Stimulated activated memory B cell treated with anti-CD40 and anti-IgM and Interleukin-4, amounts not matched to agents 10 μg/mL and 1 μg/mL and 100 μg/mL, for 72 hours (primary cell): Measurements from ENCODE around the gene PSORS1C1.
"Not testable (repeated sequence)": the region's sequence is repeated elsewhere in the genome, so short reads cannot be mapped to it uniquely, and the experiment has no call there.

Source experiments
- ATAC-seq: fragments of 150-1000 bp; cut with Tn5 transposase; 2 replicates; pipeline ENCODE4 v1.10.0; 2021
- H3K27ac Mint-ChIP-seq: one replicate; pipeline ENCODE4 v1.8.0; 2022; ENCODE audit warnings: mild to moderate bottlenecking, mixed read lengths
- H3K27me3 Mint-ChIP-seq: one replicate; pipeline ENCODE4 v1.8.0; 2022; ENCODE audit warnings: mixed read lengths
- H3K36me3 Mint-ChIP-seq: one replicate; pipeline ENCODE4 v1.8.0; 2022; ENCODE audit warnings: mixed read lengths
- H3K4me1 Mint-ChIP-seq: one replicate; pipeline ENCODE4 v1.8.0; 2022; ENCODE audit warnings: mixed read lengths
- H3K4me3 Mint-ChIP-seq: one replicate; pipeline ENCODE4 v1.8.0; 2022; ENCODE audit warnings: mild to moderate bottlenecking, moderate library complexity, mixed read lengths
- H3K9me3 Mint-ChIP-seq: one replicate; pipeline ENCODE4 v1.8.0; 2022; ENCODE audit warnings: mixed read lengths

PSORS1C1 gene

GRCh38 chr6:31170600-31170881 lies 55.9 kb downstream of the PSORS1C1 start, which contains the start of gene POU5F1:
TSS of gene POU5F1 (minus strand) at chr6:31170682. CDS start at chr6:31170620, 62 bp downstream.
- Mint-ChIP-seq H3K4me1 (peaks cover 6% of the 10 kb centered on the region), H3K27me3 (no peaks in the 10 kb centered on the region), H3K27ac (no peak within 1 kb of the TSS), H3K4me3 (no peak within 1 kb of the TSS), H3K9me3 (no peaks in the 10 kb centered on the region), H3K36me3 (no peaks in the 10 kb centered on the region)
- no peak for ATAC-seq

DNA sequence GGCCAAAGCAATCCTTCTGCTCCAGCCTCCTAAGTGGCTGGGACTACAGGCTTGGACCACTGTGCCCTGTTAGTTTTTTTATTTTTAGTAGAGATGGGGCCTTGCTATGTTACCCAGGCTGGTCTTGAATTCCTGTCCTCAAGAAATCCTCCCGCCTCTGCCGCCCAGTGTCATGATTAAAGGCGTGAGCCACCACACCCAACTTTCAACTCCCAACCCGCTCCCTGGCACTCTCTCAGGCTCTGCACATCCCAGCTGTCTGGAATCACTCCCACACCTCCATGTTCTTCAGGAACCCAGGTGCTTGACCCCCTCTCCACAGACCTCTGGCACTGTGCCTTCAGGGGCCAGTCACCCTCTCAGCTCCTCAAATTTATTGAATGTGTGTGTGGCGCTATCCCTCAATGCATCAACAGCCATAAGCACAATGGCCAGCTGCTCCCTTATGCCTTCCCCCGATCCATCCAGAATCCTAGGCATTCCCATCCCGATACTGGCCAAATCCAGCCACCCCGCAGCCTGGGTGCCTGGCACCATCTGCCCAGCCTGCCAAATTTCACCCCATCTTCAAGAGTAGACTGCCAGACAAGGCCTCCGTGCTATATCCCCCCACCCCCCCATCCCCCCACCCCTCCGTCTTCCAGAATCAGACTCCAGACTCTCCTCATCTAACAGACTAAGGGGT lies 56.5 kb downstream of the PSORS1C1 start:
- no peak overlapping the region for H3K27ac Mint-ChIP-seq
- H3K4me3 Mint-ChIP-seq: no peak overlapping the region
- ATAC-seq: no peak
- H3K9me3 Mint-ChIP-seq: no peaks in the 10 kb centered on the region
- peaks cover under 1% of the 10 kb centered on the region for H3K4me1 Mint-ChIP-seq
- no peaks in the 10 kb centered on the region for H3K36me3 Mint-ChIP-seq
- no peaks in the 10 kb centered on the region for H3K27me3 Mint-ChIP-seq

- H3K4me3 Mint-ChIP-seq: no peak overlapping the region
- H3K4me1 Mint-ChIP-seq: no peaks in the 10 kb centered on the region
- no peak overlapping the region for H3K27ac Mint-ChIP-seq
- ATAC-seq: no peak
- no peaks in the 10 kb centered on the region for H3K36me3 Mint-ChIP-seq
- no peaks in the 10 kb centered on the region for H3K9me3 Mint-ChIP-seq
- H3K27me3 Mint-ChIP-seq: no peaks in the 10 kb centered on the region
Measured at GRCh38 chr6:31171931-31172905, 57.6 kb downstream of the PSORS1C1 start.

GRCh38 chr6:31172973-31173384 lies 58.4 kb downstream of the PSORS1C1 start:
- peaks cover under 1% of the 10 kb centered on the region for H3K4me1 Mint-ChIP-seq
- no peaks in the 10 kb centered on the region for H3K27me3 Mint-ChIP-seq
- H3K9me3 Mint-ChIP-seq: no peaks in the 10 kb centered on the region
- no peak for ATAC-seq
- H3K27ac Mint-ChIP-seq: no peak overlapping the region
- no peaks in the 10 kb centered on the region for H3K36me3 Mint-ChIP-seq
- H3K4me3 Mint-ChIP-seq: no peak overlapping the region

- no peaks in the 10 kb centered on the region for H3K27me3 Mint-ChIP-seq
- H3K27ac Mint-ChIP-seq: no peak overlapping the region
- no peaks in the 10 kb centered on the region for H3K36me3 Mint-ChIP-seq
- peaks cover 5% of the 10 kb centered on the region for H3K4me1 Mint-ChIP-seq
- no peaks in the 10 kb centered on the region for H3K9me3 Mint-ChIP-seq
- no peak for ATAC-seq
- H3K4me3 Mint-ChIP-seq: no peak overlapping the region
Measured at GRCh38 chr6:31173406-31173805, 58.8 kb downstream of the PSORS1C1 start.

GRCh38 chr6:31174378-31174777 lies 59.8 kb downstream of the PSORS1C1 start:
- H3K4me1 Mint-ChIP-seq: peaks cover 14% of the 10 kb centered on the region
- no peak overlapping the region for H3K4me3 Mint-ChIP-seq
- H3K27me3 Mint-ChIP-seq: no peaks in the 10 kb centered on the region
- H3K27ac Mint-ChIP-seq: no peak overlapping the region
- ATAC-seq: no peak
- H3K36me3 Mint-ChIP-seq: no peaks in the 10 kb centered on the region
- H3K9me3 Mint-ChIP-seq: no peaks in the 10 kb centered on the region

DNA sequence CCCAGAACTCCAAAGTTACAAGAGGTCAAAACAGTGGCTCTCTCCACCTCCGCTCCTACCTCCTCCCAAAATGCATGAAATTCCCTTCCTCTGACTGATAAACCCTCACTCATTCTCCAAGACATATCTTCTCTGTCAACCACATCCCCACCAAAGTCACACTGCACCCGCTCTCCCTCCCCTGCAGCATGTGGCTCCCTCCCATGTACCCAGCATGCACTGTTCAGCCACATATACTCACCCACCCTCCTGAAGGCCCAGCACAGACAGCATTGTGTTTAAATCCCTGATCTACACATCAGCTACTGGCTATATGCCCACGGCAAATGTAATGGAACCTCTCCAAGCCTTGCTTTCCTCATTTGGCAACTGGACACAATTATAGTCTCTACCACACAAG lies 61.4 kb downstream of the PSORS1C1 start:
- Mint-ChIP-seq H3K9me3 (no peaks in the 10 kb centered on the region), H3K4me1 (peaks cover 22% of the 10 kb centered on the region), H3K4me3 (no peak overlapping the region), H3K27ac (no peak overlapping the region), H3K36me3 (no peaks in the 10 kb centered on the region), H3K27me3 (no peaks in the 10 kb centered on the region)
- ATAC-seq: no peak

DNA sequence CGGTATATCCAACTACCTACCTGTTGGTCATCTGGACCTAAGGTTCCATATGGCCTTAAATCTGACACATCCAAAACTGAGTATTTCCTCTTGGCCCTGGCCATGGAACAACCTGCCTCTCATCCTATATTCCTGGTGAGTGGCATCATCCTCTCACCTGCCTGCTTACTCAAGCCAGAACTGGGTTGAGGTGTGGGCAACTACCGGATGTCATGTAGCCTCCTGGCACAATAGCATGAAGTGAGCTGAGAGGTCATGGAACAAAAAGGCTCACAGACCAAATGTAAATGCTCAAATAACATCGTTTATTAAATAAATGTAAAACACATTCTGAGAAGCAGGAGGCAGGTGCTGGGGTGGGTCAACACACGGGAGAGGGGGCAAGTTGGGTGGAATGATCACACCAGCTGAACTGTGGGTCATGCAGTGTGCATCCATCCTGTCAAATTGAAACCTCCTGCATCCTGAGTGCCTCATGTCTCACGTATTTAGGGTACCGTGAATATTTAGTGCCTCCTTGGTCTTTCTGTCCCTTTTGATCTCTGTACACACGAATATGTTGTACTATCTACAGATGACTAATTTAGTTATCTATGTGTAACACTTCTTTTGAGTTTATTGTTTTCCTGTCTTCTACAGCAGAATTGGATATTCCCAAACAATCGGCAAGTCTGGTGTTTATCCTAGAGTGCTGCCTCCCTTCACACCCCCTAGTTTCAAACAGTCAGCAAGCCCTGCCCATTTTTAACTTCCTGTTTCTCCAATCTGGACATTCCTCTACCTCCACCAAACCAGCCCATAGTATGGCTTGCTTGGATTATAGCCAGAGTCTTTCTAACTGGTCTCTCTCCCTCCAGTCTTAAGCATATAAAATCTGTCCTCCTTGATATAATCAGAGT lies 63.8 kb downstream of the PSORS1C1 start:
- Mint-ChIP-seq H3K9me3 (no peaks in the 10 kb centered on the region), H3K36me3 (no peaks in the 10 kb centered on the region), H3K4me3 (no peak overlapping the region), H3K4me1 (peaks cover 22% of the 10 kb centered on the region), H3K27ac (peak overlapping the region; percentile 7), H3K27me3 (no peaks in the 10 kb centered on the region)
- peak; percentile 62 for ATAC-seq

DNA sequence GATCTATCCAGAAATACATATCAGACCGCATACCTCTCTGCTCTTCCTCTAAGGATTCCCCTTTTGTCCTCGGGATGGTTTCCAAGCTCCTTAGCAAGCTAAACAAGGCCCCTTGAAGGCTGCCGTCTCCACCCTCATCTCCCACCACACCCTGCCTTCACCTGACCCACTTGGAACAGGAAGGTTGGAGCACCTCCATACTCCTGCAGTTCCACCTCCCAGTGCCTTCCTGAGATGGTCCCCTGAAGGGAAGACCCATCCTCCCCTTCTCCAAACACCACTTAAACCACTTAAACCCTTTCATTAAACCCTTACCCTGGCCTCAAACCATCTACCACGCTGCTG lies 64.4 kb downstream of the PSORS1C1 start:
- no peak overlapping the region for H3K4me3 Mint-ChIP-seq
- peaks cover 22% of the 10 kb centered on the region for H3K4me1 Mint-ChIP-seq
- no peak for ATAC-seq
- no peaks in the 10 kb centered on the region for H3K9me3 Mint-ChIP-seq
- no peaks in the 10 kb centered on the region for H3K27me3 Mint-ChIP-seq
- peak overlapping the region; percentile 7 for H3K27ac Mint-ChIP-seq
- H3K36me3 Mint-ChIP-seq: no peaks in the 10 kb centered on the region

DNA sequence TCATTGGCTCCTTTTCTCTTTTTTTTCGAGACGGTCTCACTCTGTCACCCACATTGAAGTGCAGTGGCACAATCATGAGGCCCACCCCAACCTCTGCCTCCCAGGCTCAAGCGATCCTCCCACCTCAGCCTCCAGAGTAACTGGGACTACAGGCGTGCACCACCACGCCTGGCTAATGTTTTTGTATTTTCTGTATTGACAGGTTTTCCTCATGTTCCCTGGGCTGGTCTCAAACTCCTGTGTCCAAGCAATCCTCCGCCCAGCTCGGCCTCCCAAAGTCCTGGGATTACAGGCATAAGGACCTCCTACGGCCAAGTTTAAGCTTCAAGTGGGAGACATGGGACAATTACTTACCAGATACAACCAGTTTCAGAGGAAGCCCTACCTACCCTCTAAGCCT lies 65.3 kb downstream of the PSORS1C1 start:
- Mint-ChIP-seq H3K4me3 (peak overlapping the region; percentile 87), H3K27ac (peak overlapping the region; percentile 86), H3K36me3 (no peaks in the 10 kb centered on the region), H3K4me1 (peaks cover 22% of the 10 kb centered on the region), H3K9me3 (no peaks in the 10 kb centered on the region), H3K27me3 (no peaks in the 10 kb centered on the region)
- ATAC-seq: no peak

DNA sequence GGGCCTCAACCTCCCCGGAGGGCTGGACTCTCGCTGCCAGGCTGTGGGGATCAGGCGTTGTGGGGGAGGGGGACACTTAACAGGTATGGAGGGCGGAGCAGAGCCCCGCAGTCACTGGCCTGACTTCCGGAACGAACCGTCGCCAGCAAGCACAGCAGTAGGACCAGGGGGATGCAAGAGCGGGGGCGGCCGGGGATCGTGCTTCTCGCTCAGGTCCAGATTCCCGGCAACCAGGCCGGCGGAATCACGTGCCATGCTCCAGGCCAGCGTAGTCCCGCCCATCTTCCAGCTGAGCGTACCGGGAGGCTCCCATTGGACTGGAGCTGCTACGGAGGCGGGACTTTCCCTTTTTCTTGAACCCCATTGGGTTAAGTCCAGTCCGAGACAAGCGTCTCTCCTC lies 65.9 kb downstream of the PSORS1C1 start:
- Mint-ChIP-seq H3K36me3 (no peaks in the 10 kb centered on the region), H3K27ac (peak overlapping the region; percentile 86), H3K27me3 (no peaks in the 10 kb centered on the region), H3K9me3 (no peaks in the 10 kb centered on the region), H3K4me3 (peak overlapping the region; percentile 87), H3K4me1 (peaks cover 23% of the 10 kb centered on the region)
- ATAC-seq: peak; percentile 96

- H3K9me3 Mint-ChIP-seq, H3K36me3 Mint-ChIP-seq, H3K27ac Mint-ChIP-seq, H3K27me3 Mint-ChIP-seq, ATAC-seq, H3K4me3 Mint-ChIP-seq: not testable (repeated sequence)
- H3K4me1 Mint-ChIP-seq: peaks cover 37% of the 10 kb centered on the region
Measured at GRCh38 chr6:31183287-31183686, 68.7 kb downstream of the PSORS1C1 start.

DNA sequence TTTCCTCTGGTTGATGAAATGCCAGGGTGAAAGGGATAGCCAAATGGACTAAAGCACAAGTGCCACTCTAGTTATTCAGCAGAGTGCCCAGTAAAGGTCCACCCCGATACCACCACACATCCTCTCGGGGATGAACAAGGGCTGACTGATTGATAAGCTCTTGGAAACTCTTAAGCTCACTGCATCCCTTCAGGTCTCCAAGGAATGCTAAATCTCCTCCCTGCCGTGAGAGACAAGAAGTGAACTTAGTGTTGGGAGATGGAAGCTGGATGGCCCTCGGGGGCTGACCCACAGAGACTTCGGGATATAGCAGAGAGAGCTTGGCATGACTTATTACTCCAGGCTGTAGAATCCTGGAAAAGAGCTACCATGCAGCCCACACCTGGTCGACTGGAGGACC lies 69.3 kb downstream of the PSORS1C1 start:
- not testable (repeated sequence) for ATAC-seq, H3K9me3 Mint-ChIP-seq, H3K27ac Mint-ChIP-seq, H3K4me3 Mint-ChIP-seq, H3K27me3 Mint-ChIP-seq, H3K36me3 Mint-ChIP-seq
- peaks cover 32% of the 10 kb centered on the region for H3K4me1 Mint-ChIP-seq

- ATAC-seq, H3K36me3 Mint-ChIP-seq, H3K9me3 Mint-ChIP-seq, H3K27me3 Mint-ChIP-seq: not testable (repeated sequence)
- Mint-ChIP-seq H3K4me3 (peak overlapping the region; percentile 16), H3K4me1 (peaks cover 23% of the 10 kb centered on the region), H3K27ac (peak overlapping the region; percentile 91)
Measured at GRCh38 chr6:31185695-31186051, 71.1 kb downstream of the PSORS1C1 start.

DNA sequence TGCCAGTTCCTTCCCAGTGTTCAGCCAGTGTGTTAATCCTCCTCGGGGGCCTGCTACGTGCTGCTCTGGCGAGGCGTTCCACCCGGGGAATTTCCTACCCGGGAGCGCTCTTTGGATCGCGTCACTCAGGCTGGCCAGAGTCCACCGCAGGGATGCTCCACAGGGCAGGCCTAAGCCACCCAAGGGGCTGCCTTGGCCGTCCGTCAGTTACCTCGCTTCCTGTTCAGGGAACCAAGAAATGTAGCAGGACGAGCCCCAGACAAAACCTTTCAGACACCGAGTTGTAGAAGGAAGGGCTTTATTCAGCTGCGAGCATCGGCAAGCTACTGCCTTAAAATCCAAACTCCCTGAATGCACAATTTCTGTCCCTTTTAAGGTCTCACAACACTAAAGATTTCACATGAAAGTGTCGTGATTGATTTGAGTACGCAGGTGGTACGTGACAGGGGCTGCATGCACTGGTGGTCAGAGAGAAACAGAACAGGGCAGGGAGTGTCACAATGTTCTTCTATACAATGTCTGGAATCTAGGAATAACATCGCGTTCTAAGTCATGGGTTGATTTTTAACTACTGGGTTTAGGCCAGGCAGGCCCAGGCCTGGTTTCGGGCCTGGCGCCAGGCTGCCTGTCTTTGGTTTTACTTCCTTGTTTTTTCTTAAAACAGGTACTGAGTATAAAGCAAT lies 71.6 kb downstream of the PSORS1C1 start:
- ATAC-seq: no peak
- H3K36me3 Mint-ChIP-seq: no peaks in the 10 kb centered on the region
- H3K9me3 Mint-ChIP-seq: no peaks in the 10 kb centered on the region
- no peak overlapping the region for H3K4me3 Mint-ChIP-seq
- peaks cover 25% of the 10 kb centered on the region for H3K4me1 Mint-ChIP-seq
- peak overlapping the region; percentile 91 for H3K27ac Mint-ChIP-seq
- H3K27me3 Mint-ChIP-seq: no peaks in the 10 kb centered on the region
